ENCODE measurements around the gene CCNA1.

GRCh38 chr13:36438594-36439483, 6.5 kb downstream of the CCNA1 start:
- TF ChIP-seq CTCF (conservative IDR thresholded peaks at IDR 0.05; ENCODE audit: low read length) (no peak), EZH2phosphoT487 (IDR thresholded peaks at IDR 0.05; ENCODE audit: borderline replicate concordance) (no peak)
